ENCODE data around the gene RPL39. TPM values are rescaled to one million over a fixed set of nuclear protein-coding genes. Genes with fewer than 3 reads are reported as not detected.
"Not testable (repeated sequence)": the region's sequence is repeated elsewhere in the genome, so short reads cannot be mapped to it uniquely, and the experiment has no call there.

RPL39 gene
- total and polyA plus RNA-seq, 4 donors = 623 to 2,860 (median 640) TPM

GRCh38 chrX:119826399-119826959 lies 35.0 kb upstream of the RPL39 start (continued):
- peak; percentile 63 for TF ChIP-seq ZBTB33 (IDR thresholded peaks at IDR 0.05)
- TF ChIP-seq ATF3 (IDR thresholded peaks at IDR 0.05) = peak; percentile 10
- TF ChIP-seq HNF4G (IDR thresholded peaks at IDR 0.05) = peak; percentile 5
- TF ChIP-seq GABPA (IDR thresholded peaks at IDR 0.05 in 1 of 2, conservative IDR thresholded peaks at IDR 0.05 in 1 of 2) = peak; percentile 29 to 52
- peak; percentile 69 to 72 for TF ChIP-seq HNF4A (conservative IDR thresholded peaks at IDR 0.05)
- TF ChIP-seq JUND (IDR thresholded peaks at IDR 0.05) = peak; percentile 19 to 67
- TF ChIP-seq MAX (IDR thresholded peaks at IDR 0.05) = peak; percentile 41
- peak; percentile 89 for TF ChIP-seq SP1 (IDR thresholded peaks at IDR 0.05)
- peak; percentile 6 to 22 for TF ChIP-seq RAD21 (IDR thresholded peaks at IDR 0.05)

GRCh38 chrX:119824221-119824620 lies 32.8 kb upstream of the RPL39 start:
- DNase-seq (ENCODE audit: low spot score); H3K27ac ChIP-seq (ENCODE audit: low read depth in 1 of 2, low read length in 2 of 2); H3K27me3 ChIP-seq (ENCODE audit: control insufficient read depth in 4 of 4, insufficient read depth in 4 of 4, low read length in 3 of 4); H3K4me1 ChIP-seq (ENCODE audit: control insufficient read depth in 4 of 4, insufficient read depth in 4 of 4, low read length in 3 of 4); H3K9ac ChIP-seq (ENCODE audit: low read depth in 1 of 2, low read length in 2 of 2); H3K9me3 ChIP-seq (ENCODE audit: control insufficient read depth in 4 of 4, low read length in 3 of 4); H3K4me3 ChIP-seq (ENCODE audit: low read depth in 1 of 3, low read length in 3 of 3); H3K36me3 ChIP-seq (ENCODE audit: control insufficient read depth in 4 of 4, insufficient read depth in 3 of 4, low read depth in 1 of 4, low read length in 3 of 4): not testable (repeated sequence)
- 75% methylated on average over 2 of the region's 5 CpGs for WGBS
- peak in 1 of 2 donors; percentile 16 for TF ChIP-seq RXRA (IDR thresholded peaks at IDR 0.05)

- WGBS = 65% methylated on average over 3 of the region's 3 CpGs
- H3K4me3 ChIP-seq (ENCODE audit: low read depth in 1 of 3, low read length in 3 of 3); H3K9me3 ChIP-seq (ENCODE audit: control insufficient read depth in 4 of 4, low read length in 3 of 4); H3K27me3 ChIP-seq (ENCODE audit: control insufficient read depth in 4 of 4, insufficient read depth in 4 of 4, low read length in 3 of 4); H3K36me3 ChIP-seq (ENCODE audit: control insufficient read depth in 4 of 4, insufficient read depth in 3 of 4, low read depth in 1 of 4, low read length in 3 of 4); H3K9ac ChIP-seq (ENCODE audit: low read depth in 1 of 2, low read length in 2 of 2); DNase-seq (ENCODE audit: low spot score): not testable (repeated sequence)
- H3K27ac ChIP-seq (ENCODE audit: low read depth in 1 of 2, low read length in 2 of 2) = peak overlapping the region; percentile 7 to 28
- H3K4me1 ChIP-seq (ENCODE audit: control insufficient read depth in 4 of 4, insufficient read depth in 4 of 4, low read length in 3 of 4) = peaks cover 0 to 10% (median 0%) of the 10 kb centered on the region in 4 donors
- TF ChIP-seq FOXA2 (IDR thresholded peaks at IDR 0.05) (peak; percentile 10), YY1 (IDR thresholded peaks at IDR 0.05) (peak; percentile 21), HNF4A (conservative IDR thresholded peaks at IDR 0.05) (peak in 1 of 2 donors; percentile 22), SP1 (IDR thresholded peaks at IDR 0.05) (peak; percentile 12)
Observed at GRCh38 chrX:119821703-119822102, 30.3 kb upstream of the RPL39 start.

- Histone ChIP-seq H3K27me3 (ENCODE audit: control insufficient read depth in 4 of 4, insufficient read depth in 4 of 4, low read length in 3 of 4) (no peaks in the 10 kb centered on the region), H3K4me1 (ENCODE audit: control insufficient read depth in 4 of 4, insufficient read depth in 4 of 4, low read length in 3 of 4) (peaks cover 0 to 7% (median 0%) of the 10 kb centered on the region in 4 donors), H3K4me3 (ENCODE audit: low read depth in 1 of 3, low read length in 3 of 3) (no peak overlapping the region), H3K27ac (ENCODE audit: low read depth in 1 of 2, low read length in 2 of 2) (no peak overlapping the region), H3K9ac (ENCODE audit: low read depth in 1 of 2, low read length in 2 of 2) (no peak overlapping the region), H3K36me3 (ENCODE audit: control insufficient read depth in 4 of 4, insufficient read depth in 3 of 4, low read depth in 1 of 4, low read length in 3 of 4) (no peaks in the 10 kb centered on the region), H3K9me3 (ENCODE audit: control insufficient read depth in 4 of 4, low read length in 3 of 4) (no peaks in the 10 kb centered on the region)
- no peak for DNase-seq (ENCODE audit: low spot score)
- WGBS = 82% methylated on average over 6 of the region's 6 CpGs
- TF ChIP-seq SP1 (IDR thresholded peaks at IDR 0.05) (no peak), MAX (IDR thresholded peaks at IDR 0.05) (no peak), TAF1 (conservative IDR thresholded peaks at IDR 0.05) (no peak), EGR1 (IDR thresholded peaks at IDR 0.05; ENCODE audit: low read depth in 2 of 2) (no peak), YY1 (IDR thresholded peaks at IDR 0.05) (no peak), HNF4G (IDR thresholded peaks at IDR 0.05) (no peak), CTCF (IDR thresholded peaks at IDR 0.05; ENCODE audit: low read depth, low read length, missing input control) (no peak), FOXA1 (IDR thresholded peaks at IDR 0.05) (no peak), RXRA (IDR thresholded peaks at IDR 0.05) (no peak), RAD21 (IDR thresholded peaks at IDR 0.05) (no peak), ATF3 (IDR thresholded peaks at IDR 0.05) (no peak), JUND (IDR thresholded peaks at IDR 0.05) (no peak), ZBTB33 (IDR thresholded peaks at IDR 0.05) (no peak), HNF4A (conservative IDR thresholded peaks at IDR 0.05) (no peak), NR2F2 (IDR thresholded peaks at IDR 0.05) (no peak), GABPA (IDR thresholded peaks at IDR 0.05 in 1 of 2, conservative IDR thresholded peaks at IDR 0.05 in 1 of 2) (no peak)
Observed at GRCh38 chrX:119817130-119817690, 25.8 kb upstream of the RPL39 start.

All from liver (tissue), 9 donors.